HEK293T (cell line): Measurements from ENCODE around the gene MUC3A.

Experiments
- CTCF ChIA-PET: fragments of 350-600 bp; formaldehyde crosslinking; extraction: SDS; loops from one replicate; lab custom pipeline; 2021; ENCODE audit warnings: antibody characterized with exemption, inconsistent platforms; lab: Yijun Ruan, JAX
- POLR2A ChIA-PET: fragments of 350-600 bp; formaldehyde crosslinking; extraction: SDS; loops from one replicate; lab custom pipeline; 2020; ENCODE audit warnings: antibody characterized with exemption, inconsistent platforms; lab: Yijun Ruan, JAX
- DNase-seq: peaks from one replicate; pipeline ENCODE4 v3.0.0; 2012; ENCODE audit warnings: mixed read lengths; ENCODE audit errors: extremely low spot score
- ARNT ChIP-seq: fragments of 450-650 bp; IDR thresholded peaks from 2 replicates; pipeline ENCODE4 v1.6.1; 2017; ENCODE audit warnings: mild to moderate bottlenecking
- BHLHE40 ChIP-seq: fragments of 450-650 bp; IDR thresholded peaks from 2 replicates; pipeline ENCODE4 v1.6.1; 2016; ENCODE audit warnings: mild to moderate bottlenecking, moderate library complexity, borderline replicate concordance
- CTBP1 ChIP-seq: fragments of 450-650 bp; IDR thresholded peaks from 2 replicates; pipeline ENCODE4 v1.6.1; 2016; ENCODE audit warnings: borderline replicate concordance
- ELF4 ChIP-seq: fragments of 450-650 bp; IDR thresholded peaks from 2 replicates; pipeline ENCODE4 v1.6.1; 2017; ENCODE audit warnings: antibody characterized with exemption
- FOXA1 ChIP-seq: fragments of 450-650 bp; IDR thresholded peaks from 2 replicates; pipeline ENCODE4 v1.6.1; 2016; ENCODE audit warnings: mild to moderate bottlenecking
- FOXK2 ChIP-seq: fragments of 450-650 bp; IDR thresholded peaks from 2 replicates; pipeline ENCODE4 v1.6.1; 2016; ENCODE audit warnings: mild to moderate bottlenecking
- FOXM1 ChIP-seq: fragments of 450-650 bp; IDR thresholded peaks from 2 replicates; pipeline ENCODE4 v1.6.1; 2017; ENCODE audit warnings: mild to moderate bottlenecking, borderline replicate concordance
- HDGF ChIP-seq: fragments of 450-650 bp; IDR thresholded peaks from 2 replicates; pipeline ENCODE4 v1.6.1; 2017; ENCODE audit warnings: antibody characterized with exemption, borderline replicate concordance
- L3MBTL2 ChIP-seq: fragments of 450-650 bp; conservative IDR thresholded peaks from 2 replicates; pipeline ENCODE4 v1.6.1; 2016; ENCODE audit warnings: mild to moderate bottlenecking
- LEF1 ChIP-seq: fragments of 450-650 bp; IDR thresholded peaks from 2 replicates; pipeline ENCODE4 v1.6.1; 2017; ENCODE audit warnings: mild to moderate bottlenecking, borderline replicate concordance
- NFRKB ChIP-seq: fragments of 450-650 bp; IDR thresholded peaks from 2 replicates; pipeline ENCODE4 v1.6.1; 2016; ENCODE audit warnings: mild to moderate bottlenecking, moderate library complexity
- PKNOX1 ChIP-seq: fragments of 450-650 bp; IDR thresholded peaks from 2 replicates; pipeline ENCODE4 v1.6.1; 2016
- SP1 ChIP-seq: fragments of 450-650 bp; IDR thresholded peaks from 2 replicates; pipeline ENCODE4 v1.6.1; 2017
- SUZ12 ChIP-seq: fragments of 450-650 bp; IDR thresholded peaks from 2 replicates; pipeline ENCODE4 v1.6.1; 2016; ENCODE audit warnings: mild to moderate bottlenecking
- TARDBP ChIP-seq: fragments of 450-650 bp; IDR thresholded peaks from 2 replicates; pipeline ENCODE4 v1.6.1; 2016
- ZNF384 ChIP-seq: fragments of 450-650 bp; IDR thresholded peaks from 2 replicates; pipeline ENCODE4 v1.6.1; 2016

MUC3A gene

GRCh38 chr7:100965045-100965722 lies 15.8 kb downstream of the MUC3A start:
- no peak for TF ChIP-seq SP1
- no peak for TF ChIP-seq ELF4
- TF ChIP-seq LEF1 = no peak
- TF ChIP-seq BHLHE40 = no peak
- no peak for TF ChIP-seq FOXM1
- TF ChIP-seq PKNOX1 = no peak
- no peak for TF ChIP-seq HDGF
- TF ChIP-seq ZNF384 = no peak
- TF ChIP-seq NFRKB = no peak
- no peak for TF ChIP-seq SUZ12
- TF ChIP-seq FOXK2 = no peak
- no peak for TF ChIP-seq CTBP1
- no peak for TF ChIP-seq TARDBP
- no peak for TF ChIP-seq FOXA1
- TF ChIP-seq L3MBTL2 = no peak
- TF ChIP-seq ARNT = no peak
- no peak for DNase-seq
- ChIA-PET CTCF (interaction anchor here (0.6 to 1.3 kb wide), 4 partner anchors 8 to 88 kb away, joined by 3 to 4 read pairs (median 4); no protein-coding TSS in a partner anchor), POLR2A (no interaction called here)

- no peak for TF ChIP-seq HDGF
- TF ChIP-seq ELF4 = no peak
- no peak for TF ChIP-seq FOXK2
- TF ChIP-seq L3MBTL2 = peak; percentile 58
- TF ChIP-seq NFRKB = no peak
- TF ChIP-seq ZNF384 = no peak
- TF ChIP-seq FOXM1 = no peak
- TF ChIP-seq TARDBP = no peak
- TF ChIP-seq SP1 = no peak
- peak; percentile 74 for TF ChIP-seq ARNT
- no peak for TF ChIP-seq BHLHE40
- TF ChIP-seq SUZ12 = no peak
- no peak for TF ChIP-seq PKNOX1
- TF ChIP-seq CTBP1 = no peak
- TF ChIP-seq FOXA1 = no peak
- TF ChIP-seq LEF1 = 0 out of 2 replicates have a peak, but pooled peaks have one; percentile 40
- ChIA-PET POLR2A (no interaction called here), CTCF (interaction anchor here (0.6 to 1.3 kb wide), 8 partner anchors 9 to 769 kb away, joined by 3 to 4 read pairs (median 4); no protein-coding TSS in a partner anchor)
- DNase-seq = peak; percentile 99
These were observed 16.6 kb downstream of the MUC3A start for GRCh38 chr7:100965723-100966541.

GRCh38 chr7:100966542-100967291 lies 17.4 kb downstream of the MUC3A start:
- ChIA-PET POLR2A (no interaction called here), CTCF (interaction anchor here (0.7 to 1.3 kb wide), 3 partner anchors 8 to 87 kb away, joined by 3 to 4 read pairs (median 4); no protein-coding TSS in a partner anchor)
- TF ChIP-seq FOXK2 = no peak
- TF ChIP-seq TARDBP = no peak
- TF ChIP-seq SP1 = no peak
- no peak for TF ChIP-seq FOXA1
- no peak for TF ChIP-seq BHLHE40
- TF ChIP-seq ELF4 = no peak
- no peak for TF ChIP-seq ARNT
- TF ChIP-seq L3MBTL2 = no peak
- no peak for TF ChIP-seq NFRKB
- TF ChIP-seq LEF1 = no peak
- TF ChIP-seq PKNOX1 = no peak
- TF ChIP-seq FOXM1 = no peak
- no peak for TF ChIP-seq SUZ12
- TF ChIP-seq HDGF = no peak
- no peak for TF ChIP-seq ZNF384
- TF ChIP-seq CTBP1 = no peak
- DNase-seq = no peak

GRCh38 chr7:100967292-100967863 lies 18.0 kb downstream of the MUC3A start:
- TF ChIP-seq FOXA1 (no peak), ARNT (no peak), HDGF (no peak), CTBP1 (no peak), LEF1 (no peak), SP1 (no peak), SUZ12 (no peak), BHLHE40 (no peak), TARDBP (no peak), FOXM1 (no peak), PKNOX1 (no peak), ZNF384 (no peak), ELF4 (no peak), FOXK2 (no peak), NFRKB (no peak), L3MBTL2 (no peak)
- ChIA-PET POLR2A (no interaction called here), CTCF (interaction anchor here (0.6 to 0.7 kb wide), 2 partner anchors 13 to 242 kb away, joined by 4 read pairs; no protein-coding TSS in a partner anchor)
- no peak for DNase-seq
